Liver (tissue), 9 donors: ENCODE data around the gene CTSW. TPM values are rescaled to one million over a fixed set of nuclear protein-coding genes. Genes with fewer than 3 reads are reported as not detected.

Experiments used
- DNase-seq: peaks from one replicate; pipeline ENCODE4 v3.0.0-alpha.2; 2017; ENCODE audit warnings: low spot score
- H3K27ac ChIP-seq, 2 donors: one replicate each; pipeline ENCODE4 v1.7.0; 2013; ENCODE audit warnings: inconsistent platforms in 2 of 2, low read length in 2 of 2, control low read depth in 1 of 2, low read depth in 1 of 2, mild to moderate bottlenecking in 1 of 2
- H3K27me3 ChIP-seq, 4 donors: one replicate each; pipeline versions ENCODE4 v1.6.1 to v1.7.0; 2013; ENCODE audit warnings: low read length in 3 of 4, inconsistent platforms in 1 of 4, mild to moderate bottlenecking in 1 of 4, moderate library complexity in 1 of 4; ENCODE audit not compliant: control insufficient read depth in 4 of 4, insufficient read depth in 4 of 4
- H3K36me3 ChIP-seq, 4 donors: one replicate each; pipeline versions ENCODE4 v1.6.1 to v1.7.0; 2013; ENCODE audit warnings: low read length in 3 of 4, mild to moderate bottlenecking in 3 of 4, low read depth in 1 of 4, moderate library complexity in 1 of 4; ENCODE audit not compliant: control insufficient read depth in 4 of 4, insufficient read depth in 3 of 4
- H3K4me1 ChIP-seq, 4 donors: one replicate each; pipeline versions ENCODE4 v1.6.1 to v1.7.0; 2013; ENCODE audit warnings: low read length in 3 of 4, mild to moderate bottlenecking in 3 of 4, moderate library complexity in 1 of 4; ENCODE audit not compliant: control insufficient read depth in 4 of 4, insufficient read depth in 4 of 4
- H3K4me3 ChIP-seq, 3 donors: one replicate each; pipeline versions ENCODE4 v1.6.1 to v1.7.0; 2013; ENCODE audit warnings: low read length in 3 of 3, control low read depth in 1 of 3, low read depth in 1 of 3, mild to moderate bottlenecking in 1 of 3
- H3K9ac ChIP-seq, 2 donors: one replicate each; pipeline ENCODE4 v1.7.0; 2013; ENCODE audit warnings: low read length in 2 of 2, mild to moderate bottlenecking in 2 of 2, moderate library complexity in 2 of 2, control low read depth in 1 of 2, low read depth in 1 of 2
- H3K9me3 ChIP-seq, 4 donors: one replicate each; pipeline versions ENCODE4 v1.6.1 to v1.7.0; 2013; ENCODE audit warnings: low read length in 3 of 4; ENCODE audit not compliant: control insufficient read depth in 4 of 4
- ATF3 ChIP-seq: IDR thresholded peaks from 2 replicates; pipeline ENCODE4 v1.6.1; 2016; ENCODE audit warnings: antibody characterized with exemption
- CTCF ChIP-seq: fragments of 150-350 bp; IDR thresholded peaks from 2 replicates; pipeline ENCODE4 v1.5.1; 2017; ENCODE audit warnings: improper control_type of control experiment, low read depth, low read length; ENCODE audit not compliant: missing input control
- EGR1 ChIP-seq, 2 donors: IDR thresholded peaks; 2 replicates each; pipeline ENCODE4 v1.6.1; 2016 to 2018; ENCODE audit warnings: antibody characterized with exemption in 2 of 2, low read depth in 2 of 2
- FOXA2 ChIP-seq: IDR thresholded peaks from 2 replicates; pipeline ENCODE4 v1.6.1; 2016; ENCODE audit warnings: antibody characterized with exemption
- GABPA ChIP-seq, 2 donors: IDR thresholded peaks in 1 of 2; conservative IDR thresholded peaks in 1 of 2; 2 replicates each; pipeline ENCODE4 v1.6.1; 2016; ENCODE audit warnings: antibody characterized with exemption in 2 of 2, mild to moderate bottlenecking in 1 of 2, moderate library complexity in 1 of 2
- HNF4A ChIP-seq, 2 donors: conservative IDR thresholded peaks; 2 replicates each; pipeline ENCODE4 v1.6.1; 2016; ENCODE audit warnings: antibody characterized with exemption in 2 of 2, mild to moderate bottlenecking in 2 of 2
- JUND ChIP-seq, 2 donors: IDR thresholded peaks; 2 replicates each; pipeline ENCODE4 v1.6.1; 2016; ENCODE audit warnings: antibody characterized with exemption in 2 of 2
- MAX ChIP-seq: IDR thresholded peaks from 2 replicates; pipeline ENCODE4 v1.6.1; 2016; ENCODE audit warnings: antibody characterized with exemption
- NR2F2 ChIP-seq: IDR thresholded peaks from 2 replicates; pipeline ENCODE4 v1.6.1; 2016; ENCODE audit warnings: antibody characterized with exemption
- RAD21 ChIP-seq, 2 donors: IDR thresholded peaks; 2 replicates each; pipeline ENCODE4 v1.6.1; 2016; ENCODE audit warnings: antibody characterized with exemption in 2 of 2, mild to moderate bottlenecking in 2 of 2
- REST ChIP-seq: IDR thresholded peaks from 2 replicates; pipeline ENCODE4 v1.6.1; 2016; ENCODE audit warnings: antibody characterized with exemption, mild to moderate bottlenecking
- RXRA ChIP-seq, 2 donors: IDR thresholded peaks; 2 replicates each; pipeline ENCODE4 v1.6.1; 2017 to 2018; ENCODE audit warnings: antibody characterized with exemption in 2 of 2, mild to moderate bottlenecking in 1 of 2
- SP1 ChIP-seq: IDR thresholded peaks from 2 replicates; pipeline ENCODE4 v1.6.1; 2018; ENCODE audit warnings: antibody characterized with exemption, mild to moderate bottlenecking
- YY1 ChIP-seq: IDR thresholded peaks from 2 replicates; pipeline ENCODE4 v1.6.1; 2016; ENCODE audit warnings: antibody characterized with exemption, mild to moderate bottlenecking
- ZBTB33 ChIP-seq: IDR thresholded peaks from 2 replicates; pipeline ENCODE4 v1.6.1; 2016; ENCODE audit warnings: antibody characterized with exemption
- WGBS: extraction: QIAGEN DNeasy Blood & Tissue Kit; methylation state at CpG from one replicate; pipeline ENCODE4 v1.1.7; 2013; 5-methylcytosine and 5-hydroxymethylcytosine counted together
- polyA plus RNA-seq, 2 donors: library from polyadenylated mRNA; stranded (reverse) in 1 of 2; unstranded in 1 of 2; fragments of 200-250 nt in 1 of 2; fragments of >200 nt in 1 of 2; fragmentation: Nextera tagmentation in 1 of 2; extraction: Ambion mirVana in 1 of 2; gene quantifications; one replicate each; pipeline versions ENCODE4 v1.2.1 to v1.2.3, GENCODE V29; 2013 to 2015
- total RNA-seq, 2 donors: library from RNA; depleted of rRNA; stranded (reverse); fragments of >200 nt; gene quantifications; one replicate each; pipeline ENCODE4 v1.2.3, GENCODE V29; 2014
- donor health status: healthy.
- donor health status: healthy.
- donor health status: healthy.
- donor health status: healthy.
- donor health status: healthy.

The CTSW gene
- total and polyA plus RNA-seq, 4 donors: 1.3 to 2.9 (median 2.1) TPM

GRCh38 chr11:65887723-65888162, 8.1 kb downstream of the CTSW start:
- Histone ChIP-seq H3K4me3 (peak overlapping the region; percentile 62 to 94 (median 93)), H3K9ac (peak overlapping the region; percentile 23 to 48), H3K9me3 (no peaks in the 10 kb centered on the region), H3K36me3 (peaks cover 0 to 9% (median 2%) of the 10 kb centered on the region in 4 donors), H3K27me3 (no peaks in the 10 kb centered on the region), H3K27ac (peak overlapping the region; percentile 83 to 89), H3K4me1 (peaks cover 10 to 47% (median 29%) of the 10 kb centered on the region in 4 donors)
- TF ChIP-seq JUND (IDR thresholded peaks at IDR 0.05) (no peak), ZBTB33 (no peak), ATF3 (no peak), RXRA (IDR thresholded peaks at IDR 0.05) (no peak), GABPA (IDR thresholded peaks at IDR 0.05 in 1 of 2, conservative IDR thresholded peaks at IDR 0.05 in 1 of 2) (no peak), SP1 (no peak), RAD21 (IDR thresholded peaks at IDR 0.05) (no peak), MAX (no peak), FOXA2 (no peak)
- 7% methylated on average over 23 of the region's 23 CpGs for WGBS
- DNase-seq: no peak

GRCh38 chr11:65888163-65888814, 8.7 kb downstream of the CTSW start, which contains the start of gene FIBP:
Gene FIBP, minus strand, starts transcription at chr11:65888471. Its CDS starts 53 bp downstream, at chr11:65888418.
- TF ChIP-seq REST (peak; percentile 47), RAD21 (IDR thresholded peaks at IDR 0.05) (peak; percentile 61 to 72), EGR1 (IDR thresholded peaks at IDR 0.05; ENCODE audit: low read depth in 2 of 2) (peak in 1 of 2 donors; percentile 74), YY1 (peak; percentile 70), GABPA (IDR thresholded peaks at IDR 0.05 in 1 of 2, conservative IDR thresholded peaks at IDR 0.05 in 1 of 2) (peak; percentile 90 to 98), JUND (IDR thresholded peaks at IDR 0.05) (no peak), HNF4A (conservative IDR thresholded peaks at IDR 0.05) (no peak), CTCF (peak; percentile 76), NR2F2 (no peak), SP1 (peak; percentile 57), RXRA (IDR thresholded peaks at IDR 0.05) (peak in 1 of 2 donors; percentile 32)
- peak; percentile 97 for DNase-seq
- H3K4me3 ChIP-seq: peak within 1 kb of the TSS; percentile 62 to 94 (median 93)

More at GRCh38 chr11:65888163-65888814, 8.7 kb downstream of the CTSW start, which contains the start of gene FIBP:
- Histone ChIP-seq H3K9me3 (no peaks in the 10 kb centered on the region), H3K36me3 (peaks cover 0 to 8% (median 2%) of the 10 kb centered on the region in 4 donors), H3K9ac (peak within 1 kb of the TSS; percentile 72 to 76), H3K27me3 (no peaks in the 10 kb centered on the region), H3K4me1 (peaks cover 10 to 51% (median 30%) of the 10 kb centered on the region in 4 donors), H3K27ac (peak within 1 kb of the TSS; percentile 83 to 89)
- WGBS: under 1% methylated on average over 57 of the region's 57 CpGs
